ENCODE measurements around the gene TET1.
A peak's percentile ranks its signal among the peaks of the same experiment; 100 is the strongest.

The TET1 gene

GRCh38 chr10:68559251-68559650 lies 886 bp upstream of the TET1 start:
- no peak overlapping the region for H3K4me3 ChIP-seq (replicated peaks; ENCODE audit: low read depth, low read length)
- DNase-seq (ENCODE audit: extremely low read depth, low read depth): no peak
- TF ChIP-seq CTCF (IDR thresholded peaks at IDR 0.05; ENCODE audit: low read depth, low read length, missing control alignments): no peak

GRCh38 chr10:68559841-68560185 lies 324 bp upstream of the TET1 start:
- TF ChIP-seq CTCF (IDR thresholded peaks at IDR 0.05; ENCODE audit: low read depth, low read length, missing control alignments): no peak
- H3K4me3 ChIP-seq (replicated peaks; ENCODE audit: low read depth, low read length): peak overlapping the region; percentile 90
- DNase-seq (ENCODE audit: extremely low read depth, low read depth): no peak

GRCh38 chr10:68560943-68561864 lies 1.1 kb downstream of the TET1 start:
- no peak for DNase-seq (ENCODE audit: extremely low read depth, low read depth)
- H3K4me3 ChIP-seq (replicated peaks; ENCODE audit: low read depth, low read length): peak overlapping the region; percentile 90
- no peak for TF ChIP-seq CTCF (IDR thresholded peaks at IDR 0.05; ENCODE audit: low read depth, low read length, missing control alignments)

GRCh38 chr10:68561865-68562649 lies 1.9 kb downstream of the TET1 start:
- H3K4me3 ChIP-seq (replicated peaks; ENCODE audit: low read depth, low read length): peak overlapping the region; percentile 90
- no peak for DNase-seq (ENCODE audit: extremely low read depth, low read depth)
- TF ChIP-seq CTCF (IDR thresholded peaks at IDR 0.05; ENCODE audit: low read depth, low read length, missing control alignments): no peak

GRCh38 chr10:68562661-68563570 lies 2.8 kb downstream of the TET1 start:
- no peak for DNase-seq (ENCODE audit: extremely low read depth, low read depth)
- peak overlapping the region; percentile 90 for H3K4me3 ChIP-seq (replicated peaks; ENCODE audit: low read depth, low read length)
- TF ChIP-seq CTCF (IDR thresholded peaks at IDR 0.05; ENCODE audit: low read depth, low read length, missing control alignments): no peak

- DNase-seq (ENCODE audit: extremely low read depth, low read depth): no peak
- TF ChIP-seq CTCF (IDR thresholded peaks at IDR 0.05; ENCODE audit: low read depth, low read length, missing control alignments): no peak
- no peak overlapping the region for H3K4me3 ChIP-seq (replicated peaks; ENCODE audit: low read depth, low read length)
These were observed 4.6 kb downstream of the TET1 start for GRCh38 chr10:68564712-68565111.
